Measurements from ENCODE around the gene PCBD1. TPM values are rescaled to one million over a fixed set of nuclear protein-coding genes. Genes with fewer than 3 reads are reported as not detected.

The PCBD1 gene
- total RNA-seq, 1 experiment from 2014 or later: 164 TPM

GRCh38 chr10:70847659-70848360 lies 40.6 kb downstream of the PCBD1 start:
- Histone ChIP-seq H3K36me3 (ENCODE audit: low read depth) (peaks cover 18% of the 10 kb centered on the region), H3F3A (ENCODE audit: insufficient read depth, low read depth) (peaks cover 48% of the 10 kb centered on the region), H2AFZ (no peak overlapping the region), H3K4me2 (no peak overlapping the region), H3K27me3 (ENCODE audit: insufficient read depth, low read depth) (no peaks in the 10 kb centered on the region), H3K4me3 (no peak overlapping the region), H3K27ac (no peak overlapping the region), H3K4me1 (replicated peaks; ENCODE audit: insufficient read depth) (peaks cover 60% of the 10 kb centered on the region), H3K79me2 (ENCODE audit: low read depth) (peaks cover 29% of the 10 kb centered on the region), H3K9me2 (ENCODE audit: insufficient read depth) (no peaks in the 10 kb centered on the region), H4K20me1 (ENCODE audit: insufficient read depth) (peaks cover 3% of the 10 kb centered on the region; the same call in 1 of the 2 replicates), H3K9me3 (ENCODE audit: insufficient read depth, low read depth) (no peaks in the 10 kb centered on the region)
- intact Hi-C loops (cut with micrococcal nuclease; ENCODE audit: unreplicated experiment): no loop called here
- no peak for DNase-seq
- ChIA-PET POLR2A (ENCODE audit: unreplicated experiment) (no interaction called here), CTCF (interaction anchor here (0.6 to 0.7 kb wide), 2 partner anchors 311 to 625 kb away, joined by 4 to 16 read pairs; no protein-coding TSS in a partner anchor)
- no peak for TF ChIP-seq CTCF (conservative IDR thresholded peaks at IDR 0.05)
- no peak for TF ChIP-seq EZH2 (IDR thresholded peaks at IDR 0.05; ENCODE audit: low read depth)
- no TSS peak for BruUV-seq (replicated peaks)

GRCh38 chr10:70846795-70847194 lies 41.6 kb downstream of the PCBD1 start:
- Histone ChIP-seq H3K36me3 (ENCODE audit: low read depth) (peaks cover 27% of the 10 kb centered on the region), H3K4me2 (no peak overlapping the region), H3K27me3 (ENCODE audit: insufficient read depth, low read depth) (no peaks in the 10 kb centered on the region), H3K9me3 (ENCODE audit: insufficient read depth, low read depth) (no peaks in the 10 kb centered on the region), H3K27ac (no peak overlapping the region), H3K4me1 (replicated peaks; ENCODE audit: insufficient read depth) (peaks cover 50% of the 10 kb centered on the region), H3K4me3 (no peak overlapping the region), H4K20me1 (ENCODE audit: insufficient read depth) (peaks cover 3% of the 10 kb centered on the region; the same call in 1 of the 2 replicates), H3F3A (ENCODE audit: insufficient read depth, low read depth) (peaks cover 38% of the 10 kb centered on the region), H3K9me2 (ENCODE audit: insufficient read depth) (no peaks in the 10 kb centered on the region), H2AFZ (no peak overlapping the region), H3K79me2 (ENCODE audit: low read depth) (peaks cover 30% of the 10 kb centered on the region)
- intact Hi-C loops (cut with micrococcal nuclease; ENCODE audit: unreplicated experiment): no loop called here
- POLR2A ChIA-PET (ENCODE audit: unreplicated experiment): no interaction called here
- TF ChIP-seq CTCF (conservative IDR thresholded peaks at IDR 0.05) (no peak), EZH2 (IDR thresholded peaks at IDR 0.05; ENCODE audit: low read depth) (no peak)
- no TSS peak for BruUV-seq (replicated peaks)
- CTCF ChIA-PET: no interaction called here
- no peak for DNase-seq

- Histone ChIP-seq H3K4me2 (no peak overlapping the region), H3K36me3 (ENCODE audit: low read depth) (peaks cover 35% of the 10 kb centered on the region), H2AFZ (no peak overlapping the region), H3F3A (ENCODE audit: insufficient read depth, low read depth) (peaks cover 29% of the 10 kb centered on the region), H3K4me1 (replicated peaks; ENCODE audit: insufficient read depth) (peaks cover 41% of the 10 kb centered on the region), H3K79me2 (ENCODE audit: low read depth) (peaks cover 40% of the 10 kb centered on the region), H3K27ac (no peak overlapping the region), H3K9me3 (ENCODE audit: insufficient read depth, low read depth) (no peaks in the 10 kb centered on the region), H4K20me1 (ENCODE audit: insufficient read depth) (peaks cover 3% of the 10 kb centered on the region; the same call in 1 of the 2 replicates), H3K9me2 (ENCODE audit: insufficient read depth) (no peaks in the 10 kb centered on the region), H3K27me3 (ENCODE audit: insufficient read depth, low read depth) (no peaks in the 10 kb centered on the region), H3K4me3 (no peak overlapping the region)
- no peak for DNase-seq
- ChIA-PET POLR2A (ENCODE audit: unreplicated experiment) (no interaction called here), CTCF (interaction anchor here (0.7 kb wide), 1 partner anchor 24 kb away, joined by 5 read pairs; no protein-coding TSS in a partner anchor)
- TF ChIP-seq CTCF (conservative IDR thresholded peaks at IDR 0.05) (no peak), EZH2 (IDR thresholded peaks at IDR 0.05; ENCODE audit: low read depth) (no peak)
- intact Hi-C loops (cut with micrococcal nuclease; ENCODE audit: unreplicated experiment): no loop called here
- BruUV-seq (replicated peaks): no TSS peak
Measured at GRCh38 chr10:70845816-70846215, 42.5 kb downstream of the PCBD1 start.
